CD4-positive, alpha-beta T cell (primary cell): ENCODE data around the gene SLC35G6. TPM values are rescaled to one million over a fixed set of nuclear protein-coding genes. Genes with fewer than 3 reads are reported as not detected.

Experiments
- ATAC-seq: fragments of 200-7000 bp; cut with Tn5 transposase; one replicate; pipeline ENCODE4 v1.10.0; 2022; ENCODE audit warnings: mild to moderate bottlenecking; ENCODE audit not compliant: poor library complexity
- CTCF ChIA-PET: fragments of 350-600 bp; sonication (Branson Sonifier 250); formaldehyde crosslinking; loops from one replicate; lab custom pipeline; 2021; ENCODE audit warnings: antibody characterized with exemption, inconsistent platforms; lab: Charles Lee
- POLR2A ChIA-PET: fragments of 350-600 bp; sonication (Branson Sonifier 250); formaldehyde crosslinking; loops from one replicate; lab custom pipeline; 2021; ENCODE audit warnings: antibody characterized with exemption, inconsistent platforms; lab: Charles Lee
- DNase-seq, 14 experiments: peaks; one replicate each; pipeline ENCODE4 v3.0.0-alpha.2; 2013 to 2020; ENCODE audit warnings: mixed read lengths in 2 of 14
- H3K27ac ChIP-seq, 2 donors: one replicate each; pipeline versions ENCODE4 v1.5.1 to v1.7.0; 2013; ENCODE audit warnings: low read length in 2 of 2, low read depth in 1 of 2, mild to moderate bottlenecking in 1 of 2
- H3K27me3 ChIP-seq, 2 experiments: 1 replicate in 1 of 2; 2 replicates in 1 of 2; pipeline versions ENCODE4 v1.6.1 to v1.7.0; 2013; ENCODE audit warnings: low read length in 2 of 2, control low read depth in 1 of 2, mild to moderate bottlenecking in 1 of 2, moderate library complexity in 1 of 2; ENCODE audit not compliant: insufficient read depth in 2 of 2, control insufficient read depth in 1 of 2
- H3K36me3 ChIP-seq: one replicate; pipeline ENCODE4 v1.6.1; 2013; ENCODE audit warnings: low read length, control low read depth; ENCODE audit not compliant: insufficient read depth
- H3K4me1 ChIP-seq: one replicate; pipeline ENCODE4 v1.6.1; 2013; ENCODE audit warnings: low read length, control low read depth; ENCODE audit not compliant: insufficient read depth
- H3K4me3 ChIP-seq: one replicate; pipeline ENCODE4 v1.5.1; 2013; ENCODE audit warnings: mild to moderate bottlenecking, low read length, moderate library complexity
- H3K9me3 ChIP-seq, 2 experiments: 1 replicate in 1 of 2; 2 replicates in 1 of 2; pipeline versions ENCODE4 v1.6.1 to v1.7.0; 2013; ENCODE audit warnings: low read length in 2 of 2, mild to moderate bottlenecking in 2 of 2, control low read depth in 1 of 2, moderate library complexity in 1 of 2; ENCODE audit not compliant: control insufficient read depth in 1 of 2, insufficient read depth in 1 of 2
- H3K27ac Mint-ChIP-seq: one replicate; pipeline ENCODE4 v1.8.0; 2020; ENCODE audit warnings: mixed read lengths
- H3K27me3 Mint-ChIP-seq: one replicate; pipeline ENCODE4 v1.8.0; 2021; ENCODE audit warnings: mixed read lengths
- H3K36me3 Mint-ChIP-seq: one replicate; pipeline ENCODE4 v1.8.0; 2021; ENCODE audit warnings: low read depth, mixed read lengths
- H3K4me1 Mint-ChIP-seq: one replicate; pipeline ENCODE4 v1.8.0; 2021; ENCODE audit warnings: low read depth, mixed read lengths
- H3K4me3 Mint-ChIP-seq: one replicate; pipeline ENCODE4 v1.8.0; 2020; ENCODE audit warnings: mild to moderate bottlenecking, mixed read lengths
- H3K9me3 Mint-ChIP-seq: one replicate; pipeline ENCODE4 v1.8.0; 2020; ENCODE audit warnings: mixed read lengths
- CTCF ChIP-seq: fragments of 200-600 bp; IDR thresholded peaks from one replicate; pipeline ENCODE4 v1.8.0; 2022; ENCODE audit warnings: antibody characterized with exemption, mild to moderate bottlenecking
- intact Hi-C, 2 experiments: fragments of 100-400 bp; cut with DNase I in 1 of 2; cut with micrococcal nuclease in 1 of 2; formaldehyde crosslinking; loops; one replicate each; pipeline versions ENCODE4 v1.15.1 to v1.9.0; 2023 to 2025; cut with DNase I, micrococcal nuclease
- total RNA-seq, 174 experiments: library from RNA in 2 of 174; stranded (reverse) in 2 of 174; gene quantifications; one replicate each; pipeline ENCODE4 v1.2.3 and lab custom pipeline; 2021 to 2026

The SLC35G6 gene
- total RNA-seq, 2 experiments from 2014 or later, result 0.17 TPM; not detected in 1

GRCh38 chr17:7484919-7485377 is 3.7 kb downstream of the SLC35G6 start:
- intact Hi-C loops, result loop anchor here (1.0 to 10.0 kb wide), 12 partner anchors 30 to 670 kb away; partner anchors contain the start of genes TMEM95 (in 2 of the 2), EIF5A (in 1 of the 2), PER1 (in 1 of the 2) and SENP3 (in 1 of the 2)
- Histone ChIP-seq H3K4me1 (peaks cover 75% of the 10 kb centered on the region), H3K27ac (peak overlapping the region; percentile 44 to 48), H3K27me3 (no peaks in the 10 kb centered on the region), H3K36me3 (peaks cover 7% of the 10 kb centered on the region), H3K4me3 (peak overlapping the region; percentile 87), H3K9me3 (no peaks in the 10 kb centered on the region)
- POLR2A ChIA-PET, result interaction anchor here (0.8 to 6.6 kb wide), 31 partner anchors 8 to 763 kb away, joined by 3 to 156 read pairs (median 8); partner anchors contain the start of genes CHRNB1, CNTROB, CTC1 and CTDNEP1
- Mint-ChIP-seq H3K27ac (peak overlapping the region; percentile 99), H3K27me3 (no peaks in the 10 kb centered on the region), H3K9me3 (no peaks in the 10 kb centered on the region), H3K4me1 (peaks cover 76% of the 10 kb centered on the region), H3K4me3 (peak overlapping the region; percentile 94), H3K36me3 (peaks cover 55% of the 10 kb centered on the region)
- CTCF ChIA-PET, result interaction anchor here (0.9 to 6.2 kb wide), 3 partner anchors 45 to 76 kb away, joined by 3 to 61 read pairs (median 6); no protein-coding TSS in a partner anchor
- no peak for DNase-seq
- TF ChIP-seq CTCF, result no peak
- ATAC-seq, result peak; percentile 11

- H3K36me3 Mint-ChIP-seq, result peaks cover 64% of the 10 kb centered on the region
- DNase-seq, result no peak
- no peak for TF ChIP-seq CTCF
- Histone ChIP-seq H3K27me3 (no peaks in the 10 kb centered on the region), H3K36me3 (peaks cover 7% of the 10 kb centered on the region), H3K4me1 (peaks cover 75% of the 10 kb centered on the region), H3K27ac (peak overlapping the region in 1 of 2 donors; percentile 11), H3K9me3 (no peaks in the 10 kb centered on the region), H3K4me3 (peak overlapping the region; percentile 87)
- CTCF ChIA-PET, result interaction anchor here (0.9 to 6.2 kb wide), 4 partner anchors 29 to 130 kb away, joined by 3 to 61 read pairs (median 5); no protein-coding TSS in a partner anchor
- H3K4me3 Mint-ChIP-seq, result peak overlapping the region; percentile 72
- ATAC-seq, result no peak
- intact Hi-C loops, result loop anchor here (5.0 to 10.0 kb wide), 3 partner anchors 89 to 669 kb away; partner anchors contain the start of genes TMEM95 (in 2 of the 2) and PER1 (in 1 of the 2)
- H3K4me1 Mint-ChIP-seq, result peaks cover 82% of the 10 kb centered on the region
- POLR2A ChIA-PET, result interaction anchor here (0.8 to 6.6 kb wide), 7 partner anchors 9 to 201 kb away, joined by 3 to 156 read pairs (median 5); partner anchors contain the start of genes FGF11, TMEM102, TP53 and WRAP53
- no peaks in the 10 kb centered on the region for H3K9me3 Mint-ChIP-seq
- peak overlapping the region; percentile 52 for H3K27ac Mint-ChIP-seq
- H3K27me3 Mint-ChIP-seq, result no peaks in the 10 kb centered on the region
These were observed 4.9 kb downstream of the SLC35G6 start for GRCh38 chr17:7486181-7486580.

GRCh38 chr17:7490144-7490543 is 8.9 kb downstream of the SLC35G6 start:
- TF ChIP-seq CTCF, result no peak
- ChIA-PET POLR2A (interaction anchor here (1.0 to 1.8 kb wide), 3 partner anchors 11 to 134 kb away, joined by 3 to 4 read pairs (median 3); partner anchors contain the start of genes TMEM102 and ZBTB4), CTCF (interaction anchor here (1.4 kb wide), 1 partner anchor 54 kb away, joined by 7 read pairs; no protein-coding TSS in a partner anchor)
- Histone ChIP-seq H3K36me3 (peaks cover 36% of the 10 kb centered on the region), H3K27ac (no peak overlapping the region), H3K4me3 (no peak overlapping the region), H3K4me1 (peaks cover 63% of the 10 kb centered on the region), H3K9me3 (no peaks in the 10 kb centered on the region), H3K27me3 (no peaks in the 10 kb centered on the region)
- peak overlapping the region; percentile 13 for H3K4me3 Mint-ChIP-seq
- peaks cover 76% of the 10 kb centered on the region for H3K4me1 Mint-ChIP-seq
- intact Hi-C loops, result no loop called here
- no peaks in the 10 kb centered on the region for H3K9me3 Mint-ChIP-seq
- H3K27ac Mint-ChIP-seq, result no peak overlapping the region
- H3K27me3 Mint-ChIP-seq, result no peaks in the 10 kb centered on the region
- no peak for ATAC-seq
- DNase-seq, result no peak
- peaks cover 65% of the 10 kb centered on the region for H3K36me3 Mint-ChIP-seq
